GM04504 (cell line): ENCODE measurements around the gene CLDND1.

ENCODE experiments used
- DNase-seq: peaks from one replicate; pipeline ENCODE4 v3.0.0-alpha.2; 2012; ENCODE audit warnings: low read depth

The CLDND1 gene

DNA sequence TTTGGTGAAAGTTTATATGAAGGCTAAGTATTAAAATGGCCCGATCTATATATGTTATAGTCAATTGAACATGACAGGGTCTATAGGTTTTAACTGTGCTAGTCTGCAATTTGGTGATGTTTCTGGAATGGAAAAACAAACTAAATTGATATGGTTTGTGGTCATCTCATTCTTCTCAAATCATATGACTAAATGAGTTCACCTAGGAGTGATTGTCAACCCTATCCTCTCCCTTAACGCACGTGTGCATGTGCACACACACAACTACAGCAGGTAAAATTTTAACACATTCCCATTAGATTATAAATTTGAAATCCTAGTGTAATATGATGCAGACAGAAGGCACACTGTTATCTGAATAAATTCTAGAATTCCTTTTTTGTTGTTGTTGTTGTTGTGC, 9.0 kb downstream of the CLDND1 start:
- DNase-seq, result no peak

DNA sequence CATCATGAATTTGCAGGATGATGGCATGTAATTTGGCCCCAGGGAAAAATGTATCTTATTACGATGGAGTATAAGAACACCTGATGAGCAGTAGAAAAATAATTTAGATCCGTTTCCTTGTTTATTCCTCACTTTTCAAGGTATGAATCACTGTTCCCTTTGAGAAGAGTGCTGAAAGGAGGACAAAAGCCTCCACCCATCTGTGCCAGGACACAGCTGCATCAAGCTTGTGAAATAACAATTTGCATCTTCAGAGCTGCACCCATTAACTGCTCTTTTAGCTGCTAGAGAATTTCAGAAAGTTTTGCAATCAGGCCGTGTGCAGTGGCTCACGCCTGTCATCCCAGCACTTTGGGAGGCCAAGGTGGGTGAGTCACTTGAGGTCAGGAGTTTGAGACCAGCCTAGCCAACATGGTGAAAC, 9.6 kb downstream of the CLDND1 start:
- DNase-seq, result no peak

- DNase-seq, result no peak
Observed at GRCh38 chr3:98512576-98512975, 10.1 kb downstream of the CLDND1 start.

GRCh38 chr3:98508582-98508981, 14.1 kb downstream of the CLDND1 start:
- DNase-seq, result no peak

DNA sequence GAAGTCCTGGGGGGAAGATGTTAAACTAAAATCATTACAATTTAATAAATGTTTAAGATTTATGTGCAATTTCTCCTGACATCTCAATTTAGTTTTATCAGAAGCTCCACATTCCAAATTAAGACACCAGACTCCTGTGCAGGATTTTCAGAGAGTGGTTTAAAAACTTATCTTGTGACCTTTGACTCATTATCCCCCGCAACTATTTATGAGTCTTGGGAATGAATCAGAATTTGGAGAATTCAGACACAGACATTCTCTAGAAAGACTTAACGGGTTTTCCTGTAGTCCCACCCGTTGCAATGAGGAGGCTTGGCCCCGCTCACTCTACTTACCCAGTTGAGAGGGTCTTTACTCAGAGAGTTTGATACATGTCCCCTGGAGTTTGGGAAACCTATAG, 18.2 kb downstream of the CLDND1 start:
- DNase-seq, result no peak

- no peak for DNase-seq
Observed at GRCh38 chr3:98501863-98502576, 20.7 kb downstream of the CLDND1 start.

- no peak for DNase-seq
Observed at GRCh38 chr3:98501270-98501669, 21.4 kb downstream of the CLDND1 start.

DNA sequence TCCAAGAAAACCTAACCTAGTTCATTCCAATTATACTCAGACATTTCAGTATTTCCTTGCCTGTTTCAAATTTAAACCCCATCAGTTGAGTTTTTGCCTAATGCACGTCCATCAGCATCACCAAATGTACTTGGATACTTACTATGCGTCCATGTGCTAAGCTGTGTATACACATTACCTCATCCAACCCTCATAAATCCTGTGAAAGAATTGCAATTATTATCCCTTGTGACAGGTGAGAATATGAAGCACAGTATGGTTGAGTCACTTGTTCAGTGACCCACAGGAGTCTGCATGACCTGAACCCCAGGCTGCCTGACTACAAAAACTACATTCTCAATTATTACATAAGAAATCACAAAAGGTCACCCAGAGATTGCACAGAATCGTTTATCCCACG, 22.7 kb downstream of the CLDND1 start:
- no peak for DNase-seq

GRCh38 chr3:98497381-98497780, 25.3 kb downstream of the CLDND1 start, which contains the start of gene OR5K2:
Gene OR5K2 (plus strand): TSS chr3:98497681. CDS start chr3:98497681, 0 bp downstream.
- no peak for DNase-seq

DNA sequence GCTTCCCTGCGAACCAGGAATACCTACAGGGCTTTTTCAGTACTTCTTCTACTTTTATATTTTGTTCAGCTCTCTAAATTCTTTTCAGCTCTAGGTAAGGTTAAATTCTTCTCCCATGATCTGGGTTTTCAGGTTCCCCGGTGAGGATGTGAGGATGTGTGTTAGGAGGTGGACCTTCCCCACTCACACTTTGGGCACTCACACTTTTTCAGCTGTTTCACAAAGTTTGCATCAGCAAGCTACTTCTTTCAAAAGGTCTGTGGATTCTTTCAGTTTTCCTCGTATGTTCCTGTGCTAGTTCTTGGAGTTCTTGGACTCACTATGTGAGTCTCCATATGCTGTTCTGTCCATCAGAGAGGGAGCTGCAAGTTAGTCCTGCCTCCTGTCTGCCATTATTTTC, 39.1 kb downstream of the CLDND1 start:
- DNase-seq, result no peak

- no peak for DNase-seq
Observed at GRCh38 chr3:98482717-98483482, 39.8 kb downstream of the CLDND1 start.
